LNCAP (cell line): ENCODE measurements around the gene FRRS1L.

ENCODE experiments used
- CTCF ChIP-seq: fragments of 450-650 bp; IDR thresholded peaks from 2 replicates; pipeline ENCODE4 v1.5.1; 2017; ENCODE audit warnings: mild to moderate bottlenecking

Gene FRRS1L

GRCh38 chr9:109110329-109111021 is 56.6 kb downstream of the FRRS1L start:
- TF ChIP-seq CTCF = no peak

- TF ChIP-seq CTCF = no peak
Observed at GRCh38 chr9:109109967-109110328, 57.1 kb downstream of the FRRS1L start.

GRCh38 chr9:109108318-109108717 is 58.7 kb downstream of the FRRS1L start:
- TF ChIP-seq CTCF = no peak

- TF ChIP-seq CTCF = no peak
Observed at GRCh38 chr9:109107402-109108240, 59.4 kb downstream of the FRRS1L start.

- no peak for TF ChIP-seq CTCF
Observed at GRCh38 chr9:109101810-109102209, 65.2 kb downstream of the FRRS1L start.

- TF ChIP-seq CTCF = no peak
Observed at GRCh38 chr9:109101202-109101595, 65.8 kb downstream of the FRRS1L start.

GRCh38 chr9:109100543-109101201 is 66.4 kb downstream of the FRRS1L start:
- no peak for TF ChIP-seq CTCF
